RWPE2 (cell line): ENCODE measurements around the gene CSNK1G2.

ENCODE experiments used
- ATAC-seq: fragments of 200-7000 bp; cut with Tn5 transposase; 3 replicates; pipeline ENCODE4 v1.9.1; 2021; ENCODE audit warnings: low read depth
- DNase-seq: peaks from one replicate; pipeline ENCODE4 v3.0.0-alpha.2; 2020; ENCODE audit warnings: low spot score
- H3K27ac ChIP-seq: fragments of 450-650 bp; 2 replicates; pipeline ENCODE4 v1.5.1; 2017; ENCODE audit warnings: mild to moderate bottlenecking; ENCODE audit not compliant: poor library complexity, severe bottlenecking
- H3K27me3 ChIP-seq: fragments of 250-450 bp; sonication (Bioruptor Pico); 2 replicates; pipeline ENCODE4 v1.5.1; 2021; ENCODE audit warnings: mild to moderate bottlenecking, moderate library complexity; ENCODE audit not compliant: insufficient read depth, poor library complexity, severe bottlenecking
- H3K36me3 ChIP-seq: fragments of 250-450 bp; sonication (Bioruptor Pico); 2 replicates; pipeline ENCODE4 v1.5.1; 2020; ENCODE audit warnings: low read depth, mild to moderate bottlenecking, moderate library complexity
- H3K4me1 ChIP-seq: fragments of 250-450 bp; sonication (Bioruptor Pico); 2 replicates; pipeline ENCODE4 v1.5.1; 2021; ENCODE audit warnings: mild to moderate bottlenecking, moderate library complexity; ENCODE audit not compliant: insufficient read depth, poor library complexity, severe bottlenecking
- H3K4me3 ChIP-seq: fragments of 250-450 bp; sonication (Bioruptor Pico); 2 replicates; pipeline ENCODE4 v1.5.1; 2021; ENCODE audit warnings: mild to moderate bottlenecking, moderate library complexity; ENCODE audit not compliant: severe bottlenecking
- H3K9me3 ChIP-seq: fragments of 250-450 bp; sonication (Bioruptor Pico); 2 replicates; pipeline ENCODE4 v1.5.1; 2021; ENCODE audit warnings: mild to moderate bottlenecking, moderate library complexity; ENCODE audit not compliant: severe bottlenecking
- CTCF ChIP-seq: fragments of 450-650 bp; IDR thresholded peaks from one replicate; pipeline ENCODE4 v1.5.1; 2017; ENCODE audit warnings: mild to moderate bottlenecking, moderate library complexity; ENCODE audit not compliant: poor library complexity, severe bottlenecking

CSNK1G2 gene

GRCh38 chr19:2014731-2015607, 74.0 kb downstream of the CSNK1G2 start:
- Histone ChIP-seq H3K9me3 (no peaks in the 10 kb centered on the region), H3K4me3 (peak overlapping the region; percentile 67), H3K27me3 (no peaks in the 10 kb centered on the region), H3K27ac (no peak overlapping the region), H3K36me3 (peaks cover 10% of the 10 kb centered on the region), H3K4me1 (peaks cover 5% of the 10 kb centered on the region)
- no peak for DNase-seq
- TF ChIP-seq CTCF = no peak
- ATAC-seq = peak; percentile 48

GRCh38 chr19:2015608-2015950, 74.6 kb downstream of the CSNK1G2 start, which contains the start of gene BTBD2:
Gene BTBD2, minus strand, starts transcription at chr19:2015714. Its CDS starts 11 bp downstream, at chr19:2015703.
- DNase-seq = no peak
- Histone ChIP-seq H3K9me3 (no peaks in the 10 kb centered on the region), H3K27me3 (no peaks in the 10 kb centered on the region), H3K4me3 (peak within 1 kb of the TSS; percentile 67), H3K4me1 (peaks cover 5% of the 10 kb centered on the region), H3K36me3 (peaks cover 10% of the 10 kb centered on the region), H3K27ac (peak within 1 kb of the TSS; percentile 55)
- ATAC-seq = no peak
- TF ChIP-seq CTCF = no peak

GRCh38 chr19:2016041-2016807, 75.3 kb downstream of the CSNK1G2 start:
- TF ChIP-seq CTCF = no peak
- Histone ChIP-seq H3K36me3 (peaks cover 10% of the 10 kb centered on the region), H3K4me3 (peak overlapping the region; percentile 28), H3K27me3 (no peaks in the 10 kb centered on the region), H3K9me3 (no peaks in the 10 kb centered on the region), H3K27ac (peak overlapping the region; percentile 55), H3K4me1 (peaks cover 5% of the 10 kb centered on the region)
- DNase-seq (peak; percentile 84), ATAC-seq (peak; percentile 79)

- H3K27ac ChIP-seq = no peak overlapping the region
- H3K36me3 ChIP-seq = no peaks in the 10 kb centered on the region
These were observed 77.8 kb downstream of the CSNK1G2 start for GRCh38 chr19:2018752-2019151.

More at GRCh38 chr19:2018752-2019151, 77.8 kb downstream of the CSNK1G2 start:
- DNase-seq = no peak
- no peak for TF ChIP-seq CTCF
- Histone ChIP-seq H3K27me3 (no peaks in the 10 kb centered on the region), H3K4me3 (no peak overlapping the region), H3K4me1 (peaks cover 5% of the 10 kb centered on the region), H3K9me3 (no peaks in the 10 kb centered on the region)
- no peak for ATAC-seq
